Hematopoietic multipotent progenitor cell (in vitro differentiated cells): Measurements from ENCODE around the gene SLC25A22. TPM values are rescaled to one million over a fixed set of nuclear protein-coding genes. Genes with fewer than 3 reads are reported as not detected.
A peak's percentile ranks its signal among the peaks of the same experiment; 100 is the strongest.

ENCODE experiments used
- DNase-seq, 3 donors: peaks; one replicate each; pipeline ENCODE4 v3.0.0-alpha.2; 2011 to 2015; ENCODE audit warnings: low read depth in 2 of 3, low spot score in 2 of 3
- small RNA-seq: library from RNA; depleted of rRNA; stranded (forward); fragments of <200 nt; gene quantifications from one replicate; pipeline ENCODE3, GENCODE V24; 2012
- total RNA-seq: library from RNA; depleted of rRNA; stranded (reverse); fragments of >200 nt; gene quantifications from one replicate; pipeline ENCODE4 v1.2.3, GENCODE V29; 2012

Gene SLC25A22
- total RNA-seq, 1 donor, result 12.1 TPM

GRCh38 chr11:761526-762108 lies 36.5 kb downstream of the SLC25A22 start:
- no peak for DNase-seq

GRCh38 chr11:760236-760635 lies 37.8 kb downstream of the SLC25A22 start:
- no peak for DNase-seq

- no peak for DNase-seq
Measured at GRCh38 chr11:749731-750130, 48.4 kb downstream of the SLC25A22 start.

- no peak for DNase-seq
Measured at GRCh38 chr11:748007-748359, 50.1 kb downstream of the SLC25A22 start.

- DNase-seq, result peak; percentile 59 to 91 (median 89)
Measured at GRCh38 chr11:747158-748006, 50.7 kb downstream of the SLC25A22 start, which contains the start of gene TALDO1. TSS of gene TALDO1 (plus strand) at chr11:747464. CDS start at chr11:747482, 18 bp downstream.

GRCh38 chr11:746289-747157 lies 51.6 kb downstream of the SLC25A22 start:
- DNase-seq, result peak in 1 of 3 donors; percentile 32

- peak in 1 of 3 donors; percentile 47 for DNase-seq
Measured at GRCh38 chr11:745428-745827, 52.7 kb downstream of the SLC25A22 start.

GRCh38 chr11:742571-743201 lies 55.4 kb downstream of the SLC25A22 start:
- no peak for DNase-seq

GRCh38 chr11:742156-742546 lies 55.9 kb downstream of the SLC25A22 start:
- no peak for DNase-seq

Small RNA genes within 50 kb of the gene (small RNA-seq; reads per million reads assigned to genes)
- not detected for gene SNORA52

Other genes with a start within 250 kb of the SLC25A22 start
- gene LMNTD2, start 237.5 kb downstream of the SLC25A22 start, total RNA-seq, result 1.6 TPM
- gene RASSF7, start 237.3 kb downstream of the SLC25A22 start, total RNA-seq, result 30.2 TPM
- gene PHRF1, start 221.8 kb downstream of the SLC25A22 start, total RNA-seq, result 36.6 TPM
- 62.5 TPM for gene IRF7, start 182.3 kb downstream of the SLC25A22 start, total RNA-seq
- gene CDHR5, start 173.3 kb downstream of the SLC25A22 start, total RNA-seq, result not detected
- not detected for gene SCT, start 171.1 kb downstream of the SLC25A22 start, total RNA-seq
- gene DRD4, start 161.0 kb downstream of the SLC25A22 start, total RNA-seq, result 0.27 TPM
- 80.8 TPM for gene DEAF1, start 103.1 kb downstream of the SLC25A22 start, total RNA-seq
- gene TMEM80, start 102.5 kb downstream of the SLC25A22 start, total RNA-seq, result 25.6 TPM
- gene EPS8L2, start 92.0 kb downstream of the SLC25A22 start, total RNA-seq, result 5.7 TPM
- gene TALDO1, start 50.8 kb downstream of the SLC25A22 start, total RNA-seq, result 401 TPM
- gene GATD1, start 20.8 kb downstream of the SLC25A22 start, total RNA-seq, result 41.7 TPM
- gene CEND1, start 8.2 kb downstream of the SLC25A22 start, total RNA-seq, result not detected
- gene PIDD1, start 7.0 kb upstream of the SLC25A22 start, total RNA-seq, result 11.3 TPM
- 2,675 TPM for gene RPLP2, start 11.7 kb upstream of the SLC25A22 start, total RNA-seq
- gene PNPLA2, start 20.6 kb upstream of the SLC25A22 start, total RNA-seq, result 107 TPM
- 3.8 TPM for gene CRACR2B, start 29.6 kb upstream of the SLC25A22 start, total RNA-seq
- gene CD151, start 34.7 kb upstream of the SLC25A22 start, total RNA-seq, result 145 TPM
- 41.5 TPM for gene POLR2L, start 44.2 kb upstream of the SLC25A22 start, total RNA-seq
- gene TSPAN4, start 44.6 kb upstream of the SLC25A22 start, total RNA-seq, result 48.2 TPM
- 36.1 TPM for gene CHID1, start 112.5 kb upstream of the SLC25A22 start, total RNA-seq
- gene AP2A2, start 127.6 kb upstream of the SLC25A22 start, total RNA-seq, result 68.7 TPM
- under 0.01 TPM for gene MUC6, start 238.4 kb upstream of the SLC25A22 start, total RNA-seq